NCI-H524 treated with DMSO at 0.1 percent for 48 hours (cell line): Measurements from ENCODE around the gene PNO1.
A peak's percentile ranks its signal among the peaks of the same experiment; 100 is the strongest.
"Not testable (repeated sequence)": the region's sequence is repeated elsewhere in the genome, so short reads cannot be mapped to it uniquely, and the experiment has no call there.

Experiments used
- DNase-seq: peaks from one replicate; lab custom pipeline; 2025; lab: John Stamatoyannopoulos, UW

Gene PNO1

DNA sequence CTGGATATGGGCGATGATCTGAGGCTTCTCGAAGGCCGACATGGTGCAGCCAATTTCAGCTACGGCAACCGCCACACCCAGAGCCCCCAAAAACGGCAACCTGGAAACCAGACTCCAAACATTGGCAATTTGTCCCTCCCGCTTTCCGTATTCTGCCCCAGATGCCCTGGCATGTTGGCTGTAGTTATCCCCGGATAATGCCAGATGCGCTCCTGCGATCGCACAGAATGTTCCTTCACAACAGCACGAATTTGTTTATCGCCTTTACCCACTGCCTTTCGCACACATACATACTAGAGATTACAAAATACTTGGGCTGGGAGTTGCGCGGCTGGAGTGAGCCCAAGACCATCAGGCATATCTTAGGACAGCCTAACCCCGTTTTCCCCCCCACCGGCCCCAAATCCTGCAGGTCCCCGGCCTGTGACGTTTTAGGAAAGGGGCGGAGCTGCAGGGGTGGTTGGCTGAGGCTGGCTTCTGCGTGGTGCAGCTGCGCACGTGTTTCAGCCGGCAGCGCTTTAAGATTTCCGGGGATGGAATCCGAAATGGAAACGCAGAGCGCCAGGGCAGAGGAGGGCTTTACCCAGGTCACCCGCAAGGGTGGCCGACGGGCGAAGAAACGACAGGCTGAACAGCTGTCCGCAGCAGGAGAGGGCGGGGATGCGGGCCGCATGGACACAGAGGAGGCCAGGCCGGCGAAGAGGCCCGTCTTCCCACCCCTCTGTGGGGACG is at the start of gene PNO1:
PNO1 (plus strand) TSS at position 487 of the 732 bp plus-strand sequence; CDS start at position 534, 47 bp downstream.
- DNase-seq = peak; percentile 60

DNA sequence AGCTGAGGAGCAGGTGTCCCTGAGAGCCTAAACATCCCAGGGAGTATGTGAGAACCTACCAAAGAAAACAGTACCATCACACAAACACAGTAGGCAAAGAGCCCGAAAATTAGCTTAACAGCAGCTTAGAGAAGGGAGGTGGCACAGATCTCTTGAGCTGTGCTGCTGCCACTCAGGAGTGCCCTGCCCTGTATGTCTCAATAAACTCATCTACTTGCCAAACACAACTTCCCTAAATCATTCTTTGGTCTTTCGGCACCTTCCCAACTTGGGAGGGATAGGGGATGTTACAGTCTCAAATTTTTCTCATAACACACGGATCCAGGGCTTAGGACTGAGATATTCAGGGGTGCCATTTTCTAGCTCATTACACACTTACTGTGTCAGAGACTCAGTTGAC is 49.6 kb upstream of the PNO1 start:
- no peak for DNase-seq

DNA sequence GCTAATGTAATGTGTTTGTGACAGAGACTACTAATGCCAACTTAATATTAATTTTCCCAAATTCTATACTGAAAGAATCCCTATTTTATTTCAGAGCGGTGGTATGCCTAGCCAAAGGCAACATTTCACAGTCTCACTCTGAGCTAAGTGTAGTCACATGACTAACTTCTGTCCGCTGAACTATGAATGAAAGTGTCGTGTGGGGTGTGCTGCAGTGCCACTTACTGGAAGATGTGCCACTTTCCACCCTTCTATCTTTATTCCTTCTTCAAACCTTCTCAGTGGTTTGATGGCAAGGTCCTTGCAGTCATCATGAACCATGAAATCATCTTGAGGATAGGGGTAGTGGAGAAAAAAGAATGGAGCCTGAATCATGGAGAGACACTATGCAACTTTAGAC is 47.6 kb upstream of the PNO1 start:
- DNase-seq = no peak

DNA sequence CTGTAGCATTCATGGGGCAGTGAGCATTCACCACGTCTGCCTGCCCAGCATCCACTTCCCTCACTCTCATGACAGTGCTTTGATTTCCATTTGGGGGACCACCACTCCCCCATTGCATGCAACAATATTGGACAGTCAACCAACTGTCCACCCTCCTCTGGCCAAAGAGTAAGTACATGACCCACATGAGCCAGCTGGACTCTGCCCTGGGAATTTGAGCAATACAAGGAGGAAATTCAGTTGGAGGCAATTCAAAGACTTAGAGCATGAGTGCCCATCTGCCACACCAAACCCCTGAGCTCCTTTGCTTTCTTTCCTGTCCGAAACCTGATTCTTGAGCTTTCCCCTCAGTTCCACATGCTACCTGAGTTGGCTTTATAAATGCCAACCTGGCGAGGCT is 41.7 kb upstream of the PNO1 start:
- no peak for DNase-seq

DNA sequence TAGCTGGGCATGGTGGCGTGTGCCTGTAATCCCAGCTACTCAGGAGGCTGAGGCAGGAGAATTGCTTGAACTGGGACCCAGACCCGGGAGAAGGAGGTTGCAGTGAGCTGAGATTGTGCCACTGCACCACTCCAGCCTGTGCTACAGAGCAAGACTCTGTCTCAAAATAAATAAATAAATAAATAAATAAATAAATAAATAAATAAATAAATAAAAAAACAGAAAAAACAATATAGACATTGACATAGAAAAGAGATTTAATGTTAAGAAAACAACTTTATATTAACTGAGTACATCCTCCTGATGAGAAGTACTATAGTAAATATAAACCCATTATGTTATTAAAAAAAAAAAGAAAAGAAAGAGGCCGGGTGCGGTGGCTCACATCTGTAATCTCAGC is 39.8 kb upstream of the PNO1 start:
- DNase-seq = not testable (repeated sequence)

DNA sequence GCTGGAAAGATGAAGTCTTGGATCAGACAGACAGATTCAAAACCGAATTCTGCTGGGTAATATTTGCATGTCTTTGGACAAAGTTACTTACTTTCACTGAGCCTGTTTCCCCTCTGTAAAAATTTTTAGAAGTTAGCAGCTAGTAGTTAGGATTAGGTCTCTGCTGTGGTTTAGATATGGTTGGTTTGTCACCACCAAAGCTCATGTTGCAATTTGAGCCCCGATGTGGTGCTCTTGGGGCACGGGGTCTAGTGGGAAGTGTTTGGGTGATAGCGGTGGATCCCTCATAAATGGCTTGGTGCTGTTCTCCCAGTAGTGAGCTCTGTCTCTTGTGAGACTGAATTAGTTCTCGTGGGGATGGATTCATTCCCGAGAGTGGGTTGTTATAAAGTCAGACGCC is 38.9 kb upstream of the PNO1 start:
- DNase-seq = no peak

DNA sequence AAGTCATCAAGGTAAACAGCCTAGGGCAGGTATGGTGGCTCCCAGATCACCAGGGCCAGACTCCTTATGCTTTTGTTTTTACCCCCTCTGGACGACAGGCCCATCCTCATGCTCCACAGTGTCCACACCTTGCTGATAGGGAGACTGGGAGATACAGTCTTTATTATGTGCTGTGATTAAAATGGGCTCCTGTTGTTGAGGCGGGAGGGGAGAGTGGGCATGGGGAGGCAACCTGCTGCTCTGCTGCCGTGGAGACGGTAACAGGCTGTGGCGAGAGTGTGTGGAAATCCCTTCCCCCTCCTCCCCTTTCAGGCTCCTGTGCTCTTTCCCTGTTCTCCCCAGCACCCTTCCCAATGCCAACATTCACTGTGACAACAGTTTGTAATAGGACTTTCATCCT is 38.2 kb upstream of the PNO1 start:
- DNase-seq = no peak

DNA sequence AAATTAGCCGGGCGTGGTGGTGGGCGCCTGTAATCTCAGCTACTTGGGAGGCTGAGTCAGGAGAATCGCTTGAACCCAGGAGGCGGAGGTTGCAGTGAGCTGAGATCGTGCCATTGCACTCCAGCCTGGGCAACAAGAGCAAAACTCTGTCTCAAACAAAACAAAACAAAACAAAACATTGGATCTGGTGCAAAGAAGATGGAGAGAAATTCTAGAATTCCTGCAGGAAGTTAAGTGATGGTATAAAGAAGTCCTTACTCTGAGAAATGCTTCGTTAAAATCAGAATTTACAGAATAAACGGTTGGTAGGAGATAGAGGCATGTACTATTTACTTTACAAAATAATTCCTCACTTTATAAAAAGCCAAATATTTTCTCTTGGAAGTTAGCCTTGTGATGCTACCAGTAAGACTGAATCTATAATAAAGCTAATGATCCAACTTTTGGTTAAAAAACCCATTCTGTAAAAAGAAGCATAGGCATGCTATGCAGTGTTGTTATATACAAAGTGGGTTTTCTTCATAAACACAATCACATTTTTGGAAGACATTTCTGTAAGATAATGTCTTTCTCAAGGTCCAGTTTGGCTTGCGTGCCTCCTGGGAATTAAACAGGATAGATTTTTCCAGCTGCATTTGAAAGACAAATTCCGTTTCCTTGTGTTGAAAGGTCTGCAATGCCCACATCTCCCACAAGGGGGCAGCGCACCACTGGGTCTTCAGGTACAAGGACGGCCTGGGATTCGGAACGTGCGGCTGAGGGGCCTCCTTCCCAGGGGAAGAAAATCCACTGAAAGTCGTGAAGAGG is 35.6 kb upstream of the PNO1 start:
- DNase-seq = no peak

DNA sequence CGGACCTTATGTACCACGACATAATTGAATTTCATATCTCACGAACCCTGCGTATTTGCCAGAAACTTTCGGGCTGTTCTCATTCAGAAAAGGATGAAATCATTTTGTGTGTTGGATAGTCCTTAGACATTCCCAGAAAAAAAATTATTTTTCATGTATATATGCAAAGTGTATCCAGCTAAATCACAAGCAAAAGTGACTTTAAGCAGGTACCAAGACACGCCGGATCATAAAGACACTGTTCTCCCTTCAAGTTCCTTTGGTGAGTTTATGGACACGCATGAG is 35.1 kb upstream of the PNO1 start:
- no peak for DNase-seq

DNA sequence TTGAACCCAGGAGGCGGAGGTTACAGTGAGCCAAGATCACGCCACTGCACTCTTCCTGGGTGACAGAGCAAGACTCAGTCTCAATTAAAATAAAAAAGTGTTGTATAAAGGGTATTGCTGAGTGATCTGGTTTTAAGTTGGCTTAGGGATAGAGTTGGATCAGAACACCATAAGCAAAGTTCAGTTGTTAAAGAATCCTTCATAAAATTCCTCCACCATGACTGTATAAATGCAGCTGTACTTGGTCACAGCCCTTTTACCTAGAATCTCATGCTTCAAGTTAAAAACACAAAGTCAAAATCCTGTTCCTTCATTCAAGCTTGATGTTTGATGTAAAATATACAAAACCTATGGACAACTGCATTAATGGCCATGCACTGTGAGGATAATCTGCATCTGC is 33.4 kb upstream of the PNO1 start:
- no peak for DNase-seq

DNA sequence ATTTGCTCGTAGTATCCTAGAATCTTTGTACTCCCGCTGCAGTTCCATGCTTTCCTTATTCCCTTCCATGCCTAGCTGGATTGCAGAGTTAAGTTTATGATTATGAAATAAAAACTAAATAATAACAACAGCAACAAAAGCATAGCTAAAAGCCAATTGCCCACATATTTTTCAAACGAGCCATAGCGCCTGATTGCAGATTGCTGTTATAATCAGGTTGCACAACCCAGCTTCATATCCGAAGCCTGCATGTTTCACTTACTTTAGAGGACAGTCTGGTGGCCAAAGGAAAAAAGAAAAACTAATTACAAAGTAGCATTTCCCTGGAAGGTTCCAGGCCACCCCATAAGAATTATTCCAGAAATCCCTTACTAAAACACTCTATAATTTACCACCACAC is 31.9 kb upstream of the PNO1 start:
- DNase-seq = no peak

DNA sequence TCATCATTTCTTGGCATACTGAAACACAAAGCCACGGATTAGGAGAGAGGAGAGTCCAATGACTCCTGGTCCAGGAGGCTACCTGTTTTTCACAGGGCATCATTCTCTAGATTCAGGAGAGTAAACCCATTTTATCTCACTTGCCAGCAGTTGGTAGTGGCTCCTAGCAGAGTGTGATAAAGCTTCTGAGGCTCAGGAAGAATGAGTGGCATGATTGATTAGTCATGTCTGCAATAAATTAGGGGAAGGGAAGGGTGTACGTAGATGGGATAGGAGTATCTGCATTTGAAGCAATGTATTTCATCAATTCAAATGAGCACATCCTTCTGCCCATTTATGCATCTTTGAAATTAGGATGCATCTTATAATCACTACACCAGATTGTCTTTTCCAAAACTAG is 31.1 kb upstream of the PNO1 start:
- DNase-seq = no peak

DNA sequence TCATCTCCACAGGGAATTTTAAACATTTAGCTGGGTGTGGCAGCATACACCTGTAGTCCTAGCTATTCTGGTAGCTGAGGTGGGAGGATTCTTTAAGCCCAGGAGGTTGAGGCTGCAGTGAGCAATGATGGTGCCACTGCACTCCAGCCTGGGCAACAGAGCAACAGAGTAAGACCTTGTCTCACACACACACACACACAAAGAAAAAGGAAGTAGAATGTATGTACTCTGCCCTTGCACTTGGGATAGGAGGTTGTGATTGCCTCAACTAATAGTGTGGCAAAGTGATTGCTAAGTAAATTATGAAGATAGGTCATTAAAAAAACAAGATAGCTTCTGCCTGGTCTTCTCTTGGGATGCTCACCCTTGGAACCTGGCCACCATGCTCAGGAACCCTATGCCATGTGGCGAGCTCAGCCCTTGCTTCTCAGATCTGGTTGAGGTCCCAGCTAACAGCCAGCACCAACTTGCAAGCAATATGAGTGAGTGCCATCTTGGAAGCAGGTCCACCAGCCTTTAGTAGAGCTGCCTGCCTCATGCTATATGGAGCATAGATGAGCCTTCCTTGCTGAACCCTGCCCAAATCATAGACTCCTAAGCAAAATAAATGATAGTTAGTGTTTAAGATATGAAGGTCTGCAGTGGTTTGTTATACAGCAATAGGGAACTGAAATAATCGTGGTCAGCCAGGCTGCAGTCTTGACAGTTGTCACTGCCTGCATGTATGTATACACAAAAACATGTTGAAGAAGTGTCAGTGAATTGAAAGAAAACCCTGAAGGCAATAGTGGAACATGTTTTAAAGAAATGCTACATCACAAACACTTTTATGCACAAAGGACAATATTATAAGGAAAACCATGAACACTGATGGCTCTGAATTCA is 30.1 kb upstream of the PNO1 start:
- no peak for DNase-seq

DNA sequence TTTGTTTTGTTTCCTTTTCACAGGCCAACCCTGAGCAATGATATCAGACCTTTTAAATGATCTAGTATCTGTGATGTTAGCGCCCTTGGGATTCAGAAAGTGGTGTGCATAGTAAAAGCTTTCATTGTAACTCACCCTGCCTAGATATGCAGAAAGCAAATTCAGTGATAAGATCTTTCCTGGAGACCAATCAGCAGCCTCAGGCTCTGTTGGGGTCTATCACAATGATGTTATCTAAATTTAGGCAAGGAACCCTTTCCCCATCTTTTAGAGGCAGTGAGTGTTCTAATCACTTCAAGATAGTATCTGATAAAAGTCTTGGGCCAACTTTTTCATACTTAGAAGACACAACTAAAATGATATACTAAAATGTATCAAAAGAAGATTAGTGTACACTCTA is 23.6 kb upstream of the PNO1 start:
- no peak for DNase-seq

DNA sequence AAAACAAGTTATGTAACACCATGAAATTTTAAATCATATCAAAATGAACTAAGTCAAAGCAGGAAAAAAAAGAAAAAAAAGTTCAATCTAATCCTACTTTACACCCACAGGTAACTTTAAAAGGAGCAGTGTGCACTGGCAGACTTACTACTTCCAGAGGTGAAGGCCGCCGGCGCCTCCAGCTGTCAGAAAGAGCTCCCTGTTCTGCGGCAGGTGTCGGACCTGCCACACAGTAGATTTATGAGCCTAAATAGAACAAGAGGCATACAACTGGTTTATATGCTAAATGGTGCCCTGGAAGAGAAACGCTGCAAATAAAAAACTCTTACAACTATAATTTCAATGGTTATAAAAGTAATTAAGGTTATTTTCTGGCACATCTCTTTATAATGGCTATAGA is 23.1 kb upstream of the PNO1 start:
- no peak for DNase-seq

DNA sequence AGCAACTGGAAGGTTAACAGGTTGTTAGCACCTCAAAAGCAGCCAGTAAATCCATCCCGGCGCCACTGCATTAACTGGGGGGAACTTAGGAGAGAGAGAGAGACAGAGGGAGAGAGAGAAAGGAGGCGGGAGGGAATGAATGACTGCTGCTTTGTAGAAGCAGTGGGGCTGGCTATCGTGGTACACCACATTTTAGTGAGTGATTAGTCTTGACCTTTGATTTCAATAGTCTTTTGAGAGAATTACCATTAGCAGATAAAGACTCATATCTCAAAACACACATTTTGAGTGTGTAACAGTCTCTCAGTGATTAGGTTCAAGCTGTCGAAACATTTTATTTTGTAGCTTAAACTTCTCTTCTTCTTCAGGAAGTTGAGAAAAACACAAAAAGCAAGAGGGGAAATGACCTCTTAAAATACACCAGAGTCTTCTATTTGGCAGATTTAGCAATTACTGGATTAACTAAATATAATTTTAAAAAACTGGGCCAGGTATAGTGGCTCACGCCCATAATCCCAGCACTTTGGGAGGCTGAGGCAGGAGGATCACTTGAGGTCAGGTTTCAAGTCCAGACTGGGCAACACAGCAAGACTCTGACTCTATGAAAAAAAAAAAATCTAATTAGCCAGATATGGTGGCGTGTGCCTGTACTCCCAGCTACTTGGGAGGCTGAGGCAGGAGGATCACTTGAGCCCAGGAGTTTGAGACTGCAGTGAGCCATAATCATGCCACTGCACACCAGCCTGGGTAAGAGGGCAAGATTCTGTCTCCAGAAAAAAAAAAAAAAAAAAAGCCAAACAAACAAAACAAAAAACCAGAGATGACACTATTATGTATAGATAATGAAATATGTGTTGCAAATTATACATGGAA is 22.0 kb upstream of the PNO1 start:
- no peak for DNase-seq

DNA sequence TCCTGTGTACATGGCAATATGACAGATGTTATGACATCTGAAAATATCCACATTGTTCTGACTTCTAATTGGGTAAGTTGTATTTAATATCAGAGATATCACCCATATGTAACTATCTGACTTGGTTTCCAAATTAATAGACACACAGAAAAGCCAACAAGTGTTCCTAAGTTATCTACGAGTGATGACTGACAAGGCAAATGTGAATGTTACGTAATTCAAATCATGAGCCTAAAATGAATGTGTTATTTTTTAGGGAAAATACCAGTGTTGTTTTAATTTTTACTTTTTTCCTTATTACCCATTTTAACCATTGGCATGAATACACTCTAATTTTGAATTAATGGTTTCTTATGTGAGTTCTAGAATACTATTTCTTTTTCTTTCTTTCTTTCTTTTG is 15.8 kb upstream of the PNO1 start:
- no peak for DNase-seq

DNA sequence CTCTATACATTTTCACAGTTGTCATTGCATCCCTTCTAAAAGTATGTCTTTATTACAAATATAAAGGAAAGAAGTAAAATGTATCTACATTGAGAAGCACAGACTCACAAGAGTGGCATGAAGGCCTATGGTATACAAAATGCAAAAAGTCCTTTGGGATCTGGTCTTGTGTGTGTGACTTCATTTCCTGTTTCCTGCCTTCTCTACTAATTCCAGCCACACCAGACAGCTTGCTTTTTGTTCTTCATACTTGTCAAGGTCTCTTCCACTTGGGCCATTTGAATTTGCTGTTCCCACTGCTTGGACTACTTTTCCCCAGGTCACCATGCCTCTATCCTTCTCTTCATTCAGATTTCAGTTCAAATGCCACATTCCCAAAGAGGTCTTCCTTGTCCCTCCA is 6.7 kb upstream of the PNO1 start:
- no peak for DNase-seq

DNA sequence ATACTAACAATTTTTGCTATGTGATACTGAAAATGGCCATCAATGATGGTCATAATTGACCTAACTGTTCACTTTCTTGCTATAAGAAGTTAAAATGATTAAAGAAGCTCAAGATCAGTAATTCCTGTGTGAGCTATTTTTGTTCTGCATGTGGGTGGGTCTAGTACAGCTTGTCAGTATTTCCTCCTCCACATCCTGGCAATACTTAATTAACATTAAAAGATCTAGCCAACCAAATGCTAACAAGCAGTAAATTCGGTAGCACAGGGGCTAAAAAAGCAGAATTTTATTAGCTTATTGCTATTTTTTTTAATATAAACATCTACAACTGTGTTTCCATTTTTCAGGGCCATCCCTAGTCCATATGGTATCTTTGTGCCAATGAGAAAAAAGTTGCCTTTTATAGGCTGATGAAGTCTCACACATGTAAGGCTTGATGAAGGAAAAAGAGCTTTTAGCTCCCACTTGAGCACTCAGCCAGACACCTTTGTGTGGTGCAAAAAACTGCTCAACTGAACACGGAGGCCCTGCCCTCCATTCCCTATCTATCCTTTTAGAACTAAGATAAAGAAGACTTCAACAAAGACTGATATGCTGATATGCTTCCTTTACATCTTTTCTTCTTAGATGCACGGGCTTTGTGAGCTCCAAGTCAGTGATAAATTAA is 4.9 kb upstream of the PNO1 start:
- no peak for DNase-seq

DNA sequence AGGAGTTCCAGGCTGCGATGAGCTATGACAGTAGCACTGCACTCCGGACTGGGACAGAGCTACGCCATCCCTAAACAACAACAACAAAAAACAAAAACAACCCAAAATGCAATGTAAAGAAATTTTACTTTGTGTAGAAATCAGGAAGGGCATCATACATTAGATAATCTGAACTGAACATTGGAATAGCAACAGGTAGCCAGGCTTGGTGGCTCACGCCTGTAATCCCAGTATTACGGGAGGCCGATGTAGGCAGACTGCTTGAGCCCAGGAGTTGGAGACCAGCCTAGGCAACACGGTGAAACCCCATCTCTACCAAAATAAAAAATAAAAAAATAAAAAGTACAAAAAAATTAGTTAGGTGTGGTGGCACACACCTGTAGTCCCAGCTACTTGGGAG is 2.1 kb upstream of the PNO1 start:
- DNase-seq = no peak

DNA sequence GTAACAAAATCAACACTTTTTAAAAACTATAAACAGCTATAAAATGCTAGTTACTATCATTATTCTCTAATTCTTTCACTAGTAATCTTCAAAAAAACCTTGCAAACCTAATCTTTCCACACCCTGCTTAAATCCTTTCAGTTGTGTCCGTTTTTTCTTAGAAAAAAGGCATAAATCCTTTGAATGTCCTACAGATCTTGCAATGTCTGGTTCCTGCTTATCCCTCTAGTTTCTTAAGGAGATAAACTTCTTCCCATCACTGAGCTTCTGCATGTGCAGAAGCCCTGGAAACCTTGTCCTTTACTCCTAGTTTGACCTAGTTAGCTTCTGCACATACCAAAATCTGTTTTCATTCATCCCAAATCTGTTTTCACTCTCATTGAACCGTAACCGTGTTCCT is 1.3 kb upstream of the PNO1 start:
- no peak for DNase-seq
